GOT3 (cell line): ENCODE measurements around the gene SMAD6.

Source experiments
- DNase-seq: peaks from one replicate; lab custom pipeline; 2025; ENCODE audit warnings: mixed read lengths; lab: John Stamatoyannopoulos, UW

SMAD6 gene

GRCh38 chr15:66704019-66704802 lies 2.2 kb downstream of the SMAD6 start:
- no peak for DNase-seq

- DNase-seq: no peak
These were observed 2.7 kb downstream of the SMAD6 start for GRCh38 chr15:66704803-66705153.

- DNase-seq: no peak
These were observed 3.5 kb downstream of the SMAD6 start for GRCh38 chr15:66705277-66706146.

- no peak for DNase-seq
These were observed 4.2 kb downstream of the SMAD6 start for GRCh38 chr15:66706225-66706732.

- no peak for DNase-seq
These were observed 4.8 kb downstream of the SMAD6 start for GRCh38 chr15:66706840-66707239.

GRCh38 chr15:66707310-66708082 lies 5.5 kb downstream of the SMAD6 start:
- DNase-seq: no peak

- no peak for DNase-seq
These were observed 6.4 kb downstream of the SMAD6 start for GRCh38 chr15:66708389-66708788.

- DNase-seq: no peak
These were observed 7.8 kb downstream of the SMAD6 start for GRCh38 chr15:66709884-66710283.

GRCh38 chr15:66711260-66711659 lies 9.2 kb downstream of the SMAD6 start:
- DNase-seq: no peak

GRCh38 chr15:66711862-66712261 lies 9.8 kb downstream of the SMAD6 start:
- no peak for DNase-seq

GRCh38 chr15:66713843-66714508 lies 11.9 kb downstream of the SMAD6 start:
- DNase-seq: no peak

GRCh38 chr15:66714543-66714981 lies 12.5 kb downstream of the SMAD6 start:
- DNase-seq: no peak

- DNase-seq: no peak
These were observed 13.2 kb downstream of the SMAD6 start for GRCh38 chr15:66715181-66715624.

GRCh38 chr15:66715720-66716655 lies 14.0 kb downstream of the SMAD6 start:
- no peak for DNase-seq

GRCh38 chr15:66716656-66717020 lies 14.6 kb downstream of the SMAD6 start:
- no peak for DNase-seq

GRCh38 chr15:66718220-66718988 lies 16.4 kb downstream of the SMAD6 start:
- no peak for DNase-seq

- no peak for DNase-seq
These were observed 17.4 kb downstream of the SMAD6 start for GRCh38 chr15:66719471-66719870.

- DNase-seq: no peak
These were observed 18.4 kb downstream of the SMAD6 start for GRCh38 chr15:66720206-66721010.

- no peak for DNase-seq
These were observed 19.0 kb downstream of the SMAD6 start for GRCh38 chr15:66721020-66721419.
